Left lung (tissue), 10 donors: ENCODE results near the gene THSD8. TPM values are rescaled to one million over a fixed set of nuclear protein-coding genes. Genes with fewer than 3 reads are reported as not detected.

Source experiments
- ATAC-seq: fragments of 200-7000 bp; cut with Tn5 transposase; one replicate; pipeline ENCODE4 v1.9.1; 2020; ENCODE audit warnings: moderate library complexity
- DNase-seq, 4 donors: peaks; one replicate each; pipeline ENCODE4 v3.0.0-alpha.2; 2013 to 2020
- H3K27ac ChIP-seq, 2 donors: fragments of 200-600 bp; sonication (generic) in 1 of 2; one replicate each; pipeline versions ENCODE4 v1.5.0 to v1.8.0; 2020 to 2021
- H3K27me3 ChIP-seq, 2 donors: fragments of 200-600 bp; sonication (generic) in 1 of 2; one replicate each; pipeline versions ENCODE4 v1.5.0 to v1.8.0; 2020 to 2021
- H3K36me3 ChIP-seq, 2 donors: fragments of 200-600 bp; sonication (generic) in 1 of 2; one replicate each; pipeline versions ENCODE4 v1.5.0 to v1.8.0; 2020 to 2021
- H3K4me1 ChIP-seq, 2 donors: fragments of 200-600 bp; one replicate each; pipeline ENCODE4 v1.8.0; 2021
- H3K4me3 ChIP-seq, 2 donors: fragments of 200-600 bp; sonication (generic) in 1 of 2; one replicate each; pipeline versions ENCODE4 v1.5.0 to v1.8.0; 2020 to 2021; ENCODE audit warnings: mild to moderate bottlenecking in 1 of 2
- H3K9me3 ChIP-seq, 2 donors: fragments of 200-600 bp; sonication (generic) in 1 of 2; one replicate each; pipeline versions ENCODE4 v1.5.0 to v1.8.0; 2020 to 2021
- CTCF ChIP-seq, 2 donors: fragments of 200-600 bp; sonication (generic) in 1 of 2; IDR thresholded peaks; one replicate each; pipeline versions ENCODE4 v1.5.0 to v1.8.0; 2021; ENCODE audit warnings: antibody characterized with exemption in 2 of 2
- intact Hi-C, 2 donors: fragments of 100-400 bp; cut with DNase I; formaldehyde crosslinking; loops; one replicate each; pipeline versions ENCODE4 v1.11.2 to v1.14.2; 2022
- polyA plus RNA-seq, 6 donors: library from polyadenylated mRNA; unstranded; fragments of 120-200 nt; gene quantifications; one replicate each; pipeline ENCODE4 v1.2.1, GENCODE V29; 2013; ENCODE audit not compliant: insufficient read length in 6 of 6
- total RNA-seq, 2 donors: library from RNA; stranded (reverse); fragmentation: NEBNext Ultra II Directional; extraction: Animal tissue kit (Norgen Biotek cat#: 25700); gene quantifications; one replicate each; pipeline ENCODE4 v1.2.1, GENCODE V29; 2021
- donor health status: DM: no; HTN: yes; CAD: no.
- donor health status: DM: no; HTN: no; CAD: no.

The THSD8 gene
- total and polyA plus RNA-seq, 8 donors = 2.2 to 11.6 (median 6.2) TPM

- Histone ChIP-seq H3K27me3 (no peaks in the 10 kb centered on the region), H3K9me3 (no peaks in the 10 kb centered on the region), H3K4me1 (peaks cover 33 to 52% of the 10 kb centered on the region in 2 donors), H3K4me3 (peak overlapping the region; percentile 92 to 98), H3K36me3 (peaks cover 0 to 10% of the 10 kb centered on the region in 2 donors), H3K27ac (peak overlapping the region; percentile 99 to 100)
- DNase-seq (no peak), ATAC-seq (no peak)
- intact Hi-C loops = no loop called here
- TF ChIP-seq CTCF (IDR thresholded peaks at IDR 0.05) = no peak
These were observed 9.0 kb upstream of the THSD8 start for GRCh38 chr19:12792853-12793289.

GRCh38 chr19:12793290-12794195, 8.3 kb upstream of the THSD8 start:
- intact Hi-C loops = loop anchor here in 1 of 2 donors (2.0 kb wide), 1 partner anchor 15 kb away; no protein-coding TSS in a partner anchor
- peak; percentile 47 for ATAC-seq

GRCh38 chr19:12794196-12794941, 7.5 kb upstream of the THSD8 start:
- Histone ChIP-seq H3K27me3 (no peaks in the 10 kb centered on the region), H3K4me1 (peaks cover 19 to 37% of the 10 kb centered on the region in 2 donors), H3K36me3 (peaks cover 0 to 21% of the 10 kb centered on the region in 2 donors), H3K4me3 (peak overlapping the region; percentile 92 to 98), H3K27ac (peak overlapping the region; percentile 99 to 100), H3K9me3 (no peaks in the 10 kb centered on the region)
- intact Hi-C loops = loop anchor here in 1 of 2 donors (2.0 kb wide), 1 partner anchor 16 kb away; no protein-coding TSS in a partner anchor
- ATAC-seq (no peak), DNase-seq (peak in 1 of 4 donors; percentile 16)
- TF ChIP-seq CTCF (IDR thresholded peaks at IDR 0.05) = no peak

More at GRCh38 chr19:12793290-12794195, 8.3 kb upstream of the THSD8 start:
- peak overlapping the region; percentile 92 to 98 for H3K4me3 ChIP-seq
- peak; percentile 95 to 98 (median 97) for DNase-seq
- TF ChIP-seq CTCF (IDR thresholded peaks at IDR 0.05) = peak in 1 of 2 donors; percentile 20
- no peaks in the 10 kb centered on the region for H3K27me3 ChIP-seq
- H3K4me1 ChIP-seq = peaks cover 27 to 45% of the 10 kb centered on the region in 2 donors
- H3K27ac ChIP-seq = peak overlapping the region; percentile 99 to 100
- peaks cover 0 to 13% of the 10 kb centered on the region in 2 donors for H3K36me3 ChIP-seq
- no peaks in the 10 kb centered on the region for H3K9me3 ChIP-seq

GRCh38 chr19:12794971-12795381, 6.9 kb upstream of the THSD8 start:
- H3K4me1 ChIP-seq = peaks cover 19 to 38% of the 10 kb centered on the region in 2 donors
- peak overlapping the region; percentile 99 to 100 for H3K27ac ChIP-seq
- H3K9me3 ChIP-seq = no peaks in the 10 kb centered on the region
- no peak overlapping the region for H3K4me3 ChIP-seq
- ATAC-seq (no peak), DNase-seq (peak in 1 of 4 donors; percentile 22)
- no peaks in the 10 kb centered on the region for H3K27me3 ChIP-seq
- peaks cover 0 to 27% of the 10 kb centered on the region in 2 donors for H3K36me3 ChIP-seq
- intact Hi-C loops = loop anchor here in 1 of 2 donors (2.0 to 5.0 kb wide), 2 partner anchors 16 to 33 kb away; no protein-coding TSS in a partner anchor
- TF ChIP-seq CTCF (IDR thresholded peaks at IDR 0.05) = no peak
